ENCODE measurements around the gene TMEFF2.

GRCh38 chr2:192243488-192243887 is 48.8 kb upstream of the TMEFF2 start:
- no peak for TF ChIP-seq POLR2A (IDR thresholded peaks at IDR 0.05; ENCODE audit: low read depth, low read length)
- TF ChIP-seq TAF1 (IDR thresholded peaks at IDR 0.05; ENCODE audit: low read depth, low read length): no peak

Measured in GM12891 (cell line).